SK-N-DZ (cell line): Measurements from ENCODE around the gene ZNF28.
"Not testable (repeated sequence)": the region's sequence is repeated elsewhere in the genome, so short reads cannot be mapped to it uniquely, and the experiment has no call there.

ENCODE experiments used
- DNase-seq: peaks from one replicate; pipeline ENCODE4 v3.0.0-alpha.2; 2015; ENCODE audit warnings: low spot score

ZNF28 gene

GRCh38 chr19:52782864-52783263 is 38.6 kb downstream of the ZNF28 start:
- DNase-seq: not testable (repeated sequence)

- DNase-seq: no peak
Observed at GRCh38 chr19:52778811-52779210, 42.6 kb downstream of the ZNF28 start.

GRCh38 chr19:52756447-52756846 is 65.0 kb downstream of the ZNF28 start:
- not testable (repeated sequence) for DNase-seq

GRCh38 chr19:52749780-52750179 is 71.7 kb downstream of the ZNF28 start:
- no peak for DNase-seq

- peak; percentile 42 for DNase-seq
Observed at GRCh38 chr19:52748336-52748950, 73.0 kb downstream of the ZNF28 start.
